IMR-90 (cell line): ENCODE results near the gene PAAF1. TPM values are rescaled to one million over a fixed set of nuclear protein-coding genes. Genes with fewer than 3 reads are reported as not detected.

Experiments
- ATAC-seq: fragments of 200-7000 bp; cut with Tn5 transposase; 2 replicates; pipeline ENCODE4 v1.9.1; 2020; ENCODE audit warnings: low read depth, mild to moderate bottlenecking, moderate library complexity
- BruUV-seq: library from RNA; stranded (reverse); fragments of 400-500 nt; replicated peaks from 2 replicates; lab custom pipeline; 2021; lab: Mats Ljungman, UMichigan
- CTCF ChIA-PET: fragments of 300-600 bp; formaldehyde crosslinking; extraction: SDS; loops from one replicate; lab custom pipeline; 2021; ENCODE audit warnings: antibody characterized with exemption; lab: Yijun Ruan, JAX
- POLR2A ChIA-PET: fragments of 300-600 bp; sonication (Branson Sonifier 250); formaldehyde crosslinking; loops from one replicate; lab custom pipeline; 2022; ENCODE audit warnings: antibody characterized with exemption; ENCODE audit not compliant: unreplicated experiment; lab: Charles Lee
- DNase-seq: peaks from one replicate; pipeline ENCODE4 v3.0.0; 2013
- H2AFZ ChIP-seq: replicated peaks from 2 replicates; pipeline ENCODE3; 2013; ENCODE audit warnings: low read length, mild to moderate bottlenecking; ENCODE audit not compliant: poor library complexity
- H2AK5ac ChIP-seq: 2 replicates; pipeline ENCODE4 v1.6.1; 2013; ENCODE audit warnings: low read depth, low read length, inconsistent platforms
- H2AK9ac ChIP-seq: replicated peaks from 2 replicates; pipeline ENCODE3; 2013; ENCODE audit warnings: mild to moderate bottlenecking, low read depth, low read length, moderate library complexity; ENCODE audit not compliant: poor library complexity
- H2BK120ac ChIP-seq: 2 replicates; pipeline ENCODE4 v1.6.1; 2013; ENCODE audit warnings: low read depth, low read length, inconsistent platforms
- H2BK15ac ChIP-seq: 3 replicates; pipeline ENCODE4 v1.6.1; 2013; ENCODE audit warnings: low read depth, low read length, inconsistent platforms
- H2BK20ac ChIP-seq: 2 replicates; pipeline ENCODE4 v1.6.1; 2013; ENCODE audit warnings: low read depth, mild to moderate bottlenecking, inconsistent platforms, low read length, moderate library complexity
- H2BK5ac ChIP-seq: 2 replicates; pipeline ENCODE4 v1.6.1; 2013; ENCODE audit warnings: mild to moderate bottlenecking, low read depth, low read length, inconsistent platforms; ENCODE audit not compliant: poor library complexity, severe bottlenecking
- H3K14ac ChIP-seq: replicated peaks from 2 replicates; pipeline ENCODE4 v1.6.1; 2013; ENCODE audit warnings: low read depth, low read length, inconsistent platforms
- H3K18ac ChIP-seq: 2 replicates; pipeline ENCODE4 v1.6.1; 2013; ENCODE audit warnings: low read depth, low read length, control low read depth
- H3K23ac ChIP-seq: 2 replicates; pipeline ENCODE4 v1.6.1; 2013; ENCODE audit warnings: low read depth, low read length, inconsistent platforms
- H3K27ac ChIP-seq: 2 replicates; pipeline ENCODE4 v1.5.1; 2013; ENCODE audit warnings: mild to moderate bottlenecking, control low read depth, low read length; ENCODE audit not compliant: insufficient read depth
- H3K27me3 ChIP-seq: 2 replicates; pipeline ENCODE4 v1.6.1; 2013; ENCODE audit warnings: low read length; ENCODE audit not compliant: control insufficient read depth, insufficient read depth
- H3K36me3 ChIP-seq: 2 replicates; pipeline ENCODE4 v1.6.1; 2013; ENCODE audit warnings: low read length, mixed read lengths; ENCODE audit not compliant: control insufficient read depth, insufficient read depth
- H3K4ac ChIP-seq: 2 replicates; pipeline ENCODE4 v1.6.1; 2013; ENCODE audit warnings: low read depth, low read length, inconsistent platforms
- H3K4me1 ChIP-seq: 2 replicates; pipeline ENCODE4 v1.6.1; 2013; ENCODE audit warnings: low read length, mixed read lengths; ENCODE audit not compliant: control insufficient read depth, insufficient read depth
- H3K4me2 ChIP-seq: 2 replicates; pipeline ENCODE4 v1.6.1; 2013; ENCODE audit warnings: low read depth, mild to moderate bottlenecking, control low read depth, low read length, moderate library complexity
- H3K4me3 ChIP-seq: 2 replicates; pipeline ENCODE4 v1.5.1; 2013; ENCODE audit warnings: low read depth, mild to moderate bottlenecking, control low read depth, low read length, moderate library complexity; ENCODE audit not compliant: insufficient read depth
- H3K56ac ChIP-seq: 2 replicates; pipeline ENCODE4 v1.6.1; 2013; ENCODE audit warnings: low read length, inconsistent platforms; ENCODE audit not compliant: insufficient read depth; ENCODE audit errors: extremely low read depth
- H3K79me1 ChIP-seq, 2 experiments: 2 replicates each; pipeline ENCODE4 v1.6.1; 2013; ENCODE audit warnings: low read length in 2 of 2, inconsistent platforms in 1 of 2, low read depth in 1 of 2
- H3K9ac ChIP-seq: 2 replicates; pipeline ENCODE4 v1.6.1; 2013; ENCODE audit warnings: low read depth, low read length, control low read depth
- H3K9me1 ChIP-seq: 2 replicates; pipeline ENCODE4 v1.6.1; 2013; ENCODE audit warnings: low read length, inconsistent platforms; ENCODE audit not compliant: insufficient read depth
- H3K9me3 ChIP-seq: 2 replicates; pipeline ENCODE4 v1.6.1; 2013; ENCODE audit warnings: low read length; ENCODE audit not compliant: control insufficient read depth, insufficient read depth
- H4K20me1 ChIP-seq: 2 replicates; pipeline ENCODE4 v1.6.1; 2013; ENCODE audit warnings: low read length, inconsistent platforms; ENCODE audit not compliant: insufficient read depth
- H4K5ac ChIP-seq: 2 replicates; pipeline ENCODE4 v1.6.1; 2013; ENCODE audit warnings: mild to moderate bottlenecking, low read depth, low read length, control low read depth
- H4K8ac ChIP-seq, 2 experiments: 2 replicates each; pipeline ENCODE4 v1.6.1; 2013; ENCODE audit warnings: low read depth in 2 of 2, low read length in 2 of 2, control low read depth in 1 of 2, inconsistent platforms in 1 of 2
- H4K91ac ChIP-seq: 2 replicates; pipeline ENCODE4 v1.6.1; 2013; ENCODE audit warnings: low read depth, low read length, inconsistent platforms; ENCODE audit not compliant: insufficient read depth
- BHLHE40 ChIP-seq: fragments of 150-350 bp; IDR thresholded peaks from 2 replicates; pipeline ENCODE4 v1.6.1; 2016; ENCODE audit warnings: mild to moderate bottlenecking, low read depth, low read length
- CEBPB ChIP-seq: IDR thresholded peaks from 2 replicates; pipeline ENCODE4 v1.6.1; 2012; ENCODE audit warnings: low read depth, low read length, improper control_type of control experiment
- CTCF ChIP-seq: conservative IDR thresholded peaks from 2 replicates; pipeline ENCODE4 v1.5.1; 2012; ENCODE audit warnings: mild to moderate bottlenecking, low read depth, low read length, improper control_type of control experiment
- ELK1 ChIP-seq: fragments of 150-350 bp; IDR thresholded peaks from 2 replicates; pipeline ENCODE4 v1.6.1; 2016; ENCODE audit warnings: low read depth, mild to moderate bottlenecking, low read length, moderate library complexity, borderline replicate concordance
- FOS ChIP-seq: fragments of 150-350 bp; IDR thresholded peaks from 2 replicates; pipeline ENCODE4 v1.6.1; 2016; ENCODE audit warnings: low read depth, low read length
- MAFK ChIP-seq: IDR thresholded peaks from 2 replicates; pipeline ENCODE4 v1.6.1; 2012; ENCODE audit warnings: low read depth, low read length, improper control_type of control experiment
- MAZ ChIP-seq: IDR thresholded peaks from 2 replicates; pipeline ENCODE4 v1.6.1; 2012; ENCODE audit warnings: low read depth, mild to moderate bottlenecking, low read length, improper control_type of control experiment, moderate library complexity, borderline replicate concordance
- MXI1 ChIP-seq: IDR thresholded peaks from 2 replicates; pipeline ENCODE4 v1.6.1; 2012; ENCODE audit warnings: low read depth, mild to moderate bottlenecking, low read length, moderate library complexity, borderline replicate concordance
- NFE2L2 ChIP-seq: fragments of 150-350 bp; IDR thresholded peaks from 2 replicates; pipeline ENCODE4 v1.6.1; 2016; ENCODE audit warnings: low read depth, mild to moderate bottlenecking, low read length
- POLR2A ChIP-seq: IDR thresholded peaks from 2 replicates; pipeline ENCODE4 v1.6.1; 2012; ENCODE audit warnings: mild to moderate bottlenecking, low read depth, low read length
- RAD21 ChIP-seq: IDR thresholded peaks from 2 replicates; pipeline ENCODE4 v1.6.1; 2012; ENCODE audit warnings: low read length, improper control_type of control experiment
- RCOR1 ChIP-seq: IDR thresholded peaks from 2 replicates; pipeline ENCODE4 v1.6.1; 2012; ENCODE audit warnings: mild to moderate bottlenecking, low read length, improper control_type of control experiment; ENCODE audit not compliant: insufficient replicate concordance
- RFX5 ChIP-seq: IDR thresholded peaks from 2 replicates; pipeline ENCODE4 v1.8.0; 2012; ENCODE audit warnings: low read depth, mild to moderate bottlenecking, low read length, moderate library complexity
- SMC3 ChIP-seq: fragments of 150-350 bp; IDR thresholded peaks from 2 replicates; pipeline ENCODE4 v1.6.1; 2016; ENCODE audit warnings: low read depth, mild to moderate bottlenecking, antibody characterized with exemption, low read length, moderate library complexity
- USF2 ChIP-seq: fragments of 150-350 bp; IDR thresholded peaks from 2 replicates; pipeline ENCODE4 v1.6.1; 2017; ENCODE audit warnings: mild to moderate bottlenecking, antibody characterized with exemption, low read length, low read depth
- WGBS, 2 experiments: methylation state at CpG; one replicate each; pipeline versions ENCODE4 v1.1.5 to v1.1.7; 2013; ENCODE audit warnings: missing lambda C conversion rate in 2 of 2; ENCODE audit not compliant: insufficient read length in 1 of 2; ENCODE audit errors: extremely low coverage in 2 of 2; 5-methylcytosine and 5-hydroxymethylcytosine counted together
- dilution Hi-C: fragments of 300-500 bp; cut with HindIII; formaldehyde crosslinking; loops from one replicate; pipeline ENCODE4 v1.14.3; 2018; ENCODE audit warnings: low sequenced_read_pairs; ENCODE audit not compliant: unreplicated experiment
- in situ Hi-C: fragments of 300-500 bp; cut with MboI; formaldehyde crosslinking; loops from 3 replicates; pipeline ENCODE4 v1.14.3; 2019; ENCODE audit warnings: low sequenced_read_pairs, inconsistent platforms, mixed read lengths
- intact Hi-C: fragments of 100-400 bp; cut with micrococcal nuclease; formaldehyde crosslinking; loops from 2 replicates; pipeline ENCODE4 v1.10.0; 2022
- polyA plus RNA-seq, 3 experiments: library from polyadenylated mRNA; depleted of rRNA; stranded (reverse); fragments of >200 nt; gene quantifications; 2 replicates each; pipeline ENCODE4 v1.2.3, GENCODE V29; 2012; ENCODE audit warnings: low replicate concordance in 1 of 3
- total RNA-seq: library from RNA; depleted of rRNA; stranded (reverse); fragments of >200 nt; gene quantifications from 2 replicates; pipeline ENCODE4 v1.2.3, GENCODE V29; 2012

Gene PAAF1
- total and polyA plus RNA-seq, 2 of the 4 experiments (the other 2 are of a cell fraction) = 15.1 to 16.4 TPM

GRCh38 chr11:73838443-73839122, 38.2 kb upstream of the PAAF1 start:
- Histone ChIP-seq H2AK9ac (no peak overlapping the region), H3K9me1 (peaks cover 6% of the 10 kb centered on the region), H4K20me1 (no peaks in the 10 kb centered on the region; the same call in 1 of the 2 replicates), H3K4ac (peak overlapping the region; percentile 48; the same call in 1 of the 2 replicates), H2AK5ac (no peak overlapping the region), H3K23ac (0 out of 2 replicates have a peak overlapping the region, but pooled peaks have one; percentile 41), H3K4me1 (peaks cover 4% of the 10 kb centered on the region), H3K14ac (no peak overlapping the region), H3K18ac (no peak overlapping the region), H2BK15ac (no peak overlapping the region), H3K27me3 (no peaks in the 10 kb centered on the region), H2BK5ac (no peak overlapping the region), H2BK120ac (no peak overlapping the region), H3K27ac (peak overlapping the region; percentile 5; the same call in 1 of the 2 replicates), H4K91ac (no peak overlapping the region), H3K79me1 (peaks cover 0 to 12% of the 10 kb centered on the region in 2 experiments; a peak in 3 of 4 replicates), H3K56ac (no peak overlapping the region), H3K4me3 (no peak overlapping the region), H3K9me3 (no peaks in the 10 kb centered on the region), H2BK20ac (0 out of 2 replicates have a peak overlapping the region, but pooled peaks have one; percentile 38), H3K9ac (no peak overlapping the region), H3K4me2 (peak overlapping the region; percentile 18), H4K5ac (no peak overlapping the region), H4K8ac (peak overlapping the region in 1 of 2 experiments; percentile 37; a peak in 2 of 4 replicates), H2AFZ (peak overlapping the region; percentile 80), H3K36me3 (peaks cover 5% of the 10 kb centered on the region)
- DNase-seq (peak; percentile 50), ATAC-seq (peak; percentile 94)
- dilution Hi-C loops (no loop called here), intact Hi-C loops (no loop called here), in situ Hi-C loops (no loop called here)
- POLR2A ChIA-PET = no interaction called here
- no TSS peak for BruUV-seq
- CTCF ChIA-PET = no interaction called here
- 100% methylated on average over 1 of the region's 3 CpGs; no CpG with 5 or more reads in 1 of the 2 experiments for WGBS, 2 experiments
- no peak for TF ChIP-seq RCOR1
- TF ChIP-seq SMC3 = no peak
- no peak for TF ChIP-seq USF2
- TF ChIP-seq MAZ = no peak
- no peak for TF ChIP-seq RAD21
- TF ChIP-seq ELK1 = no peak
- no peak for TF ChIP-seq RFX5
- TF ChIP-seq MXI1 = no peak
- no peak for TF ChIP-seq CTCF
- TF ChIP-seq CEBPB = no peak
- no peak for TF ChIP-seq POLR2A
- TF ChIP-seq MAFK = no peak
- TF ChIP-seq BHLHE40 = no peak
- TF ChIP-seq NFE2L2 = no peak
- TF ChIP-seq FOS = no peak
